ENCODE measurements around the gene SCGN. TPM values are rescaled to one million over a fixed set of nuclear protein-coding genes. Genes with fewer than 3 reads are reported as not detected.
A peak's percentile ranks its signal among the peaks of the same experiment; 100 is the strongest.

SCGN gene
- total RNA-seq, 1 experiment from 2014 or later = not detected

DNA sequence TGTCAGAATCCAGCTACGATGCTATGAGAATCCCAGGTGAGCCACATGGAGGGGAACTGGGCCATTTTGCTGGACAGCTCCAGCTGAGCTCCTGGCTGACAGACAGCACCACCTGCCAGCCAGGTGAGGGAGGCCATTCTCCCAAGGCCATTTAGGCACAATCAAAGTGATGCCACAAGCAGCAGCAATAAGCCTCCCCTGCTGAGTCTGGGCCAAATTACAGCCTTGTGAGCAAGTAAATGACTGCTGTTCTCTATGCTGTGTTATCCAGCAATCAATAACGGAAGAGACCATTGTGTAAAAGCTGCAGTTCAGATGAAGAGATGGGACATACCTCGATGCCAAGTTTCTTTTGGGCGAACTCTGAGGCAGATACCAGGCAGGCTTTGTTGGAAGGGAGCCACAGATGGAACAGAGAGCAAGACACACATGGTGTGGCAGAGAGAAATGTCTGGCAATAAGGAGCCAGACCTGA, 14.0 kb upstream of the SCGN start:
- peak; percentile 21 for DNase-seq (ENCODE audit: unreplicated experiment)
- Mint-ChIP-seq H3K27me3 (ENCODE audit: insufficient read depth, unreplicated experiment) (peaks cover 67% of the 10 kb centered on the region), H3K27ac (ENCODE audit: low read depth, unreplicated experiment) (no peak overlapping the region), H3K4me3 (ENCODE audit: unreplicated experiment) (no peak overlapping the region), H3K9me3 (ENCODE audit: unreplicated experiment) (no peaks in the 10 kb centered on the region), H3K36me3 (ENCODE audit: insufficient read depth, unreplicated experiment) (no peaks in the 10 kb centered on the region), H3K4me1 (ENCODE audit: insufficient read depth, unreplicated experiment) (peaks cover 5% of the 10 kb centered on the region)
- intact Hi-C loops (cut with micrococcal nuclease) = no loop called here
- CTCF ChIA-PET = interaction anchor here (1.5 kb wide), 1 partner anchor 82 kb away, joined by 3 read pairs; no protein-coding TSS in a partner anchor
- POLR2A ChIA-PET = interaction anchor here (1.0 to 1.1 kb wide), 2 partner anchors 18 to 371 kb away, joined by 3 to 4 read pairs; no protein-coding TSS in a partner anchor
- TF ChIP-seq, protein P1, sequence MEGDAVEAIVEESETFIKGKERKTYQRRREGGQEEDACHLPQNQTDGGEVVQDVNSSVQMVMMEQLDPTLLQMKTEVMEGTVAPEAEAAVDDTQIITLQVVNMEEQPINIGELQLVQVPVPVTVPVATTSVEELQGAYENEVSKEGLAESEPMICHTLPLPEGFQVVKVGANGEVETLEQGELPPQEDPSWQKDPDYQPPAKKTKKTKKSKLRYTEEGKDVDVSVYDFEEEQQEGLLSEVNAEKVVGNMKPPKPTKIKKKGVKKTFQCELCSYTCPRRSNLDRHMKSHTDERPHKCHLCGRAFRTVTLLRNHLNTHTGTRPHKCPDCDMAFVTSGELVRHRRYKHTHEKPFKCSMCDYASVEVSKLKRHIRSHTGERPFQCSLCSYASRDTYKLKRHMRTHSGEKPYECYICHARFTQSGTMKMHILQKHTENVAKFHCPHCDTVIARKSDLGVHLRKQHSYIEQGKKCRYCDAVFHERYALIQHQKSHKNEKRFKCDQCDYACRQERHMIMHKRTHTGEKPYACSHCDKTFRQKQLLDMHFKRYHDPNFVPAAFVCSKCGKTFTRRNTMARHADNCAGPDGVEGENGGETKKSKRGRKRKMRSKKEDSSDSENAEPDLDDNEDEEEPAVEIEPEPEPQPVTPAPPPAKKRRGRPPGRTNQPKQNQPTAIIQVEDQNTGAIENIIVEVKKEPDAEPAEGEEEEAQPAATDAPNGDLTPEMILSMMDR (IDR thresholded peaks at IDR 0.05; ENCODE audit: unreplicated experiment) = no peak
- BruUV-seq (replicated peaks) = no TSS peak

DNA sequence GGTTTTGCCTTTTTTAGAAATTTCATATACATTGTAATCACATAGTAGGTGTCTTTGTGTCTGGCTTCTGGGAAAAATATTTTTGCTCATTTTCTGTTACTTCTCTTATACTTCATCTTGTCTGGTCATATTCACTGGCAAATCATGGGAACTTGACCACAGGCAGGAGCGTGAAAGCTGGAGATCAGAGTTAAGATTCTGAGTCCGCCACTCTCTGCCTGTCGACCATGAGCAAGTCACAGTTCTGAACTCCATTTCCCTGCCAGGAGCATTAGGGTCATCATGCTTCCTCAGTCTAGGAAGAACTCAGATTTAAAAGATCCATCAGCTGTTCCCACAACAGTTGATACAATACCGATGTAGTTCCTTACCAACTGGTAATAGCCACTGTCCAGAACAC, 12.4 kb upstream of the SCGN start:
- intact Hi-C loops (cut with micrococcal nuclease) = no loop called here
- POLR2A ChIA-PET = no interaction called here
- Mint-ChIP-seq H3K36me3 (ENCODE audit: insufficient read depth, unreplicated experiment) (no peaks in the 10 kb centered on the region), H3K4me3 (ENCODE audit: unreplicated experiment) (no peak overlapping the region), H3K27me3 (ENCODE audit: insufficient read depth, unreplicated experiment) (peaks cover 79% of the 10 kb centered on the region), H3K27ac (ENCODE audit: low read depth, unreplicated experiment) (no peak overlapping the region), H3K4me1 (ENCODE audit: insufficient read depth, unreplicated experiment) (peaks cover 5% of the 10 kb centered on the region), H3K9me3 (ENCODE audit: unreplicated experiment) (no peaks in the 10 kb centered on the region)
- no peak for DNase-seq (ENCODE audit: unreplicated experiment)
- BruUV-seq (replicated peaks) = no TSS peak
- CTCF ChIA-PET = interaction anchor here (0.7 to 1.5 kb wide), 2 partner anchors 39 to 83 kb away, joined by 3 read pairs; no protein-coding TSS in a partner anchor
- TF ChIP-seq, protein P1 (IDR thresholded peaks at IDR 0.05; ENCODE audit: unreplicated experiment) = no peak

DNA sequence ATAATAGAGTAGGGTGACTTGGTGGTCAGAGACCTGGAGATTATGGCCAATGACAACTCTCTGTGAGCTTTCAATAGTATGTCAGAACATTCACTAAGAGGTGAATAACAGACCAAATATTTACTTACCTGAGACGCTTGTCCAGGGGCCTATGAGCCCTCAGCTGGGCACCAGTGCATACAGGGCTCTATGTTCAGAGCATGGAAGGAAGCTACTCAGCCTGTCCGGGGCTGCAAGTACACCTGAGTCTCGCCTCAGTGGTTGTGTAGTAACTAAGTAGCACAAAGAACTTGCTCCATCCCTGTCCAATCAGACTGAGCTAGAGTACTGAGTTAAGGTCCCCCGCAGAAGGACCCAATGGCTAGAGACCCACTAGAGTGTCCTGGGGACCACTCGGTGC, 11.6 kb upstream of the SCGN start:
- DNase-seq (ENCODE audit: unreplicated experiment) = no peak
- peaks cover 79% of the 10 kb centered on the region for H3K27me3 Mint-ChIP-seq (ENCODE audit: insufficient read depth, unreplicated experiment)
- no TSS peak for BruUV-seq (replicated peaks)
- peaks cover 5% of the 10 kb centered on the region for H3K4me1 Mint-ChIP-seq (ENCODE audit: insufficient read depth, unreplicated experiment)
- no peaks in the 10 kb centered on the region for H3K9me3 Mint-ChIP-seq (ENCODE audit: unreplicated experiment)
- CTCF ChIA-PET = interaction anchor here (0.6 to 1.5 kb wide), 2 partner anchors 34 to 84 kb away, joined by 3 read pairs; no protein-coding TSS in a partner anchor
- H3K36me3 Mint-ChIP-seq (ENCODE audit: insufficient read depth, unreplicated experiment) = no peaks in the 10 kb centered on the region
- POLR2A ChIA-PET = no interaction called here
- TF ChIP-seq, protein P1 (IDR thresholded peaks at IDR 0.05; ENCODE audit: unreplicated experiment) = no peak
- no peak overlapping the region for H3K27ac Mint-ChIP-seq (ENCODE audit: low read depth, unreplicated experiment)
- H3K4me3 Mint-ChIP-seq (ENCODE audit: unreplicated experiment) = no peak overlapping the region
- intact Hi-C loops (cut with micrococcal nuclease) = no loop called here

- TF ChIP-seq, protein P1 (IDR thresholded peaks at IDR 0.05; ENCODE audit: unreplicated experiment) = no peak
- DNase-seq (ENCODE audit: unreplicated experiment) = no peak
- peaks cover 79% of the 10 kb centered on the region for H3K27me3 Mint-ChIP-seq (ENCODE audit: insufficient read depth, unreplicated experiment)
- H3K4me3 Mint-ChIP-seq (ENCODE audit: unreplicated experiment) = no peak overlapping the region
- no peak overlapping the region for H3K27ac Mint-ChIP-seq (ENCODE audit: low read depth, unreplicated experiment)
- ChIA-PET CTCF (interaction anchor here (0.6 to 1.5 kb wide), 3 partner anchors 34 to 84 kb away, joined by 3 to 4 read pairs (median 3); no protein-coding TSS in a partner anchor), POLR2A (no interaction called here)
- H3K9me3 Mint-ChIP-seq (ENCODE audit: unreplicated experiment) = no peaks in the 10 kb centered on the region
- intact Hi-C loops (cut with micrococcal nuclease) = no loop called here
- no TSS peak for BruUV-seq (replicated peaks)
- no peaks in the 10 kb centered on the region for H3K36me3 Mint-ChIP-seq (ENCODE audit: insufficient read depth, unreplicated experiment)
- H3K4me1 Mint-ChIP-seq (ENCODE audit: insufficient read depth, unreplicated experiment) = peaks cover 5% of the 10 kb centered on the region
Measured at GRCh38 chr6:25640891-25641290, 11.1 kb upstream of the SCGN start.

Measured in MCF 10A (cell line).